Endothelial cell of umbilical vein (primary cell): ENCODE results near the gene CYB5R4.

Experiments used
- CTCF ChIP-seq, 2 donors: IDR thresholded peaks; 1 replicate in 1 of 2; 2 replicates in 1 of 2; pipeline ENCODE4 v1.5.1; 2011; ENCODE audit warnings: low read length in 2 of 2, mild to moderate bottlenecking in 2 of 2, moderate library complexity in 2 of 2, control low read depth in 1 of 2, inconsistent platforms in 1 of 2, low read depth in 1 of 2; ENCODE audit not compliant: insufficient read depth in 1 of 2; ENCODE audit errors: extremely low read depth in 1 of 2
- EZH2 ChIP-seq: IDR thresholded peaks from 2 replicates; pipeline ENCODE4 v1.6.1; 2012; ENCODE audit warnings: borderline replicate concordance, low read depth, mild to moderate bottlenecking, moderate library complexity, low read length, inconsistent platforms; ENCODE audit not compliant: severe bottlenecking
- GATA2 ChIP-seq: IDR thresholded peaks from 2 replicates; pipeline ENCODE4 v1.7.0; 2011; ENCODE audit warnings: low read depth, mild to moderate bottlenecking, moderate library complexity, mixed read lengths, low read length; ENCODE audit not compliant: insufficient read length, insufficient read depth

DNA sequence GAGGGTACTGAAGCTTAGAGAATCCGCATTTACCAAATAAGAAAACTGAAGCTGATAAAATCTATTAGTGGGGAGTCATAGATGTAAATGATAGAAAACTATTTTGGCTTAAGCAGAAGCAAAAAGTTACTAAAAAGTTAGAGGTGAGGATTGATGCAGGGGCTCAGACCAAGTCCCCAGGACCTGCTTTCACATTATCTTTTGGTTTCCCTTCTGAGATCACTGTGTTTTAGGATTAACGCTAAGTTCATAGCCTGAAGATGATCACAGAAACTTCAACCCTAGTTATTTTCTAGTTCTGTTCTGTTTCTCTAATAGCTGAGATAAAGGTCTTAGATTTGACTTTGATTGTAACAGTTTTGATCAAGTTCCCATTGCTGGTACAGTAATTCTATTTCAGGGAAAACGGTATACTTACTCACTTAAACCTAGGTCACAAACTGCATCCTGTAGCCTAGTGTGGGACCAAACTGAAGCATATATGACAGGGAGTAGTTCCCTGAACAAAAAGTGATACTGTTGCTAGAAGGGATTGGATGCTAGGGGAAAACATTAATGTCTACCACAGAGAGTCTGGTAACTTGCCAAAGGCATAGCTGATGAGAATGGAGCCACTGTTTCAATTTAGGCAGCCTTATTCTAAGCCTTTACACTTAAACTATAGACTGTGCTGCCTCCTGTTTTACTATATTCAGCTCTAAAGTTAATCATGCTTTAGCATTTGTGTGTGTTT, 13.1 kb downstream of the CYB5R4 start:
- TF ChIP-seq CTCF (IDR thresholded peaks at IDR 0.05; ENCODE audit: extremely low read depth in 1 of 2, insufficient read depth in 1 of 2, low read depth in 1 of 2, low read length in 2 of 2) (no peak), GATA2 (no peak), EZH2 (no peak)
